ENCODE data around the gene MEI1.

- TF ChIP-seq CTCF (IDR thresholded peaks at IDR 0.05 in 4 of 5, conservative IDR thresholded peaks at IDR 0.05 in 1 of 5) (no peak), POLR2A (IDR thresholded peaks at IDR 0.05) (no peak)
These were observed 24.4 kb upstream of the MEI1 start for GRCh38 chr22:41674846-41675340.

All from gastrocnemius medialis (tissue), 4 donors.